ENCODE measurements around the gene ZSWIM4. TPM values are rescaled to one million over a fixed set of nuclear protein-coding genes. Genes with fewer than 3 reads are reported as not detected.
"Not testable (repeated sequence)": the region's sequence is repeated elsewhere in the genome, so short reads cannot be mapped to it uniquely, and the experiment has no call there.

Gene ZSWIM4
- polyA plus RNA-seq, 4 donors = 3.7 to 11.7 (median 6.8) TPM

- peak; percentile 80 to 88 (median 84) for DNase-seq (ENCODE audit: low read depth in 4 of 4, low spot score in 3 of 4)
These were observed 20.7 kb upstream of the ZSWIM4 start, which contains the start of gene C19orf53 for GRCh38 chr19:13774217-13775191. Gene C19orf53 (plus strand): TSS chr19:13774456. CDS start chr19:13774478, 22 bp downstream.

- DNase-seq (ENCODE audit: low read depth in 4 of 4, low spot score in 3 of 4) = no peak
These were observed 16.8 kb upstream of the ZSWIM4 start for GRCh38 chr19:13778398-13778797.

DNA sequence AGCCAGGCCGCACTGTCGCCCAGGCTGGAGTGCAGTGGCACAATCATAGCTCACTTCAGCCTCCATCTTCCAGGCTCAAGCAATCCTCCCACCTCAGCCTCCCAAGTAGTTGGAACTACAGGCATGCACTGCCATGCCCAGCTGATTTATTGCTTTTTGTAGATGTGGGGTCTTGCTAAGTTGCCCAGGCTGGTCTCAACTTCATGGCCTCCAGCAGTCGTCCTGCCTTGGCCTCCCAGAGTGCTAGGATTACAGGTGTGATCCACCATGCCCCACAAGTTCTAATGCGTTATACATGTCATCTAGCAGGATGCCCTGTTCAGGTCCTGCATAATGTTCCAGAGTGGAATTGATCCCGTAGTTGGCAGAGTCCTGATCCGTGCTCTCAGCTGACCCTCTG lies 16.4 kb upstream of the ZSWIM4 start:
- no peak for DNase-seq (ENCODE audit: low read depth in 4 of 4, low spot score in 3 of 4)

DNA sequence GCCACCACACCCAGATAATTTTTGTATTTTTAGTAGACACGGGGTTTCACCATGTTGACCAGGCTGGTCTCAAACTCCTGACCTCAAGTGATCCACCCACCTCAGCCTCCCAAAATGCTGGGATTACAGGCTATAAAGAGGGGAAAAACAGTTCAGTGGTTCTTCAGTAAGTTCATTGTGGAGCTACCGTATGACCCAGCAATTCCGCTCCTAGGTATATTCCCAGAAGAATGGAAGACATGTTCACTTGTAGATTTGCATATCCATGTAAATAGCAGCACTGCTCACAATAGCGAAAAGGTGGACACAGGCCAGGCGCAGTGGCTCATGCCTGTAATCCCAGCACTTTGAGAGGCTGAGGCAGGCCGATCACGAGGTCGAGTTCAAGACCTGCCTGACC lies 15.4 kb upstream of the ZSWIM4 start:
- not testable (repeated sequence) for DNase-seq (ENCODE audit: low read depth in 4 of 4, low spot score in 3 of 4)

GRCh38 chr19:13781547-13781946 lies 13.7 kb upstream of the ZSWIM4 start:
- no peak for DNase-seq (ENCODE audit: low read depth in 4 of 4, low spot score in 3 of 4)

DNA sequence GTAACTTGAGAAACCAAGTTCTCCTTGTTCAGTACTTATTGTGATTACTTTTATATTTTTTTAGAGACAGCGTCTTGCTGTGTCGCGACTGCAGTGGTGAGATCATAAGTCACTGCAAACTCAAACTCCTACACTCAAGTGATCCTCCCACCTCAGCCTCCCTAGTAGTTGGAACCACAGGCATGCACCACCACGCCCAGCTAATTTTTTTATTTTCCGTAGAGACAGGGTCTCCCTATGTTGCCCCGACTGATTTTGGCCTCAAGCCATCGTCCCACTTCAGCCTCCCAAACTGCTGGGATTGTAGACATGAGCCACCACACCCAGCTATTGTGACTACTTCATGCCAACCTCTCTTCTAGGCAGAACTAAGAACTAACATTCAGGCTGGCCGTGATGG lies 12.7 kb upstream of the ZSWIM4 start:
- no peak for DNase-seq (ENCODE audit: low read depth in 4 of 4, low spot score in 3 of 4)

DNA sequence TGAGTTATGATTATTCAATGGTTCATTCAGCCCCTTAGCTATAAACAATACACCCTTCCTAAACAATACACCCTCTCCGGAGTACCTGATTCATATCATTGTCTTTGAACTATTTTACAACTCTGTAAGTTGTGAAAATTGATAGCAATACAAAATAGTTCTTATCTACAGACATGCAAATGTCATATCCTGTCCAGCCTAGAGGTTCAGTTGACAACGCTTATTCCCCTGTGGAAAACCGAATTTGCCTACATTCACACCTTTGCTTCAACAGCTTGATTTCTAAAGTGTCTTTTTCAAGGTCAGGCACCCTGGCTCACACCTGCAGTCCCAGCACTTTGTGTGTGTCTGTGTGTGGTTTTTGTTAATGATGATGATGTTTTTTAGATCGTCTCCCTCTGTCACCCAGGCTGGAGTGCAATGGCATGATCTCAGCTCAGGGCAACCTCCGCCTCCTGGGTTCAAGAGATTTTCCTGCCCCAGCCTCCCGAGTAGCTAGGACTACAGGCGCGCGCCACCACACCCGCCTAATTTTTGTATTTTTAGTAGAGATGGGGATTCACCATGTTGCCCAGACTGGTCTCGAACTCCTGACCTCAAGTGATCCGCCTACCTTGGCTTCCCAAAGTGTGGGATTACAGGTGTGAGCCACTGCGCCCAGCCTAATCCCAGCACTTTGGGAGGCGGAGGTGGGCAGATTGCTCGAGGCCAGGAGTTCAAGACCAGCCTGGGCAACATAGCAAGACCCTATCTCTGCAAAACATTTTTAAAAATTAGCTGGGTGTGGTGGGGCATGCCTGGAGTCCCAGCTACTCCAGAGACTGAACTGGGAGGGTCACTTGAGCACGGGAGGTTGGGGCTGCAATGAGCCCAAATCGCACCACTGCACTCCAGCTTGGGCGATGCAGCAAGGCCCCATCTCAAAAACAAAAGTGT lies 11.4 kb upstream of the ZSWIM4 start:
- no peak for DNase-seq (ENCODE audit: low read depth in 4 of 4, low spot score in 3 of 4)

DNA sequence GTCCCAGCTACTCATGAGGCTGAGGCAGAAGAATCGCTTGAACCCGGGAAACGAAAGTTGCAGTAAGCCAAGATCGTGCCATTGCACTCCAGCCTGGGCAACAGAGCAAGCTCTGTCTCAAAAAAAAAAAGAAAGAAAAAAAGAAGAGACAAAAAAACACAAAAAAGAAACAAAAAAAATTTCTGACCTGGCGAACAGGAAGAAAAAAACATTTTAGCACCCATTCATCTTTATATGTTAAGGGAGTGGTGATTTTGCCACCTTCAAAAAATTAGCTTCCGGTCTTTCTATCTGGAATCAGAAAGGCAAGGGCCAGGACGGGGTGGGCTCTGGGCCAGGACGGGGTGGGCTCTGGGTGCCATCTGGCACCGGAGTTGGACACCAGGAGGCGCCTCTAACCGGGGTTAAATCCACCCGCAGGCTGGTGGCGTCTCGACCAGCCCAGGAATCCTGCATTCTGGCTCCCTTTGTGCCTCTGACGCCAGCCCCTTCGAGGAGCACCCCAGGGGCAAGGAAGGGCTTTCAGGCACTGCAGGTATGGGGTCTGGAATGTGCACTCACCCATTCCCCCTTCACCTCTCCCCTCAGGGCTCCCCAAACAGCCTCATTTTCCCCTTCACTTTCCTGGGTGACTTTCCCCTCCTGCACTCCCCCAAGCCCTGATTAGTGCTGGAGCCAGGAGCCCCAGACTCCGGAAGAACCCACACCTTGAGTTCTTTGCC lies 10.4 kb upstream of the ZSWIM4 start:
- DNase-seq (ENCODE audit: low read depth in 4 of 4, low spot score in 3 of 4) = no peak

GRCh38 chr19:13788991-13789390 lies 6.3 kb upstream of the ZSWIM4 start:
- no peak for DNase-seq (ENCODE audit: low read depth in 4 of 4, low spot score in 3 of 4)

GRCh38 chr19:13790354-13790753 lies 4.9 kb upstream of the ZSWIM4 start:
- no peak for DNase-seq (ENCODE audit: low read depth in 4 of 4, low spot score in 3 of 4)

DNA sequence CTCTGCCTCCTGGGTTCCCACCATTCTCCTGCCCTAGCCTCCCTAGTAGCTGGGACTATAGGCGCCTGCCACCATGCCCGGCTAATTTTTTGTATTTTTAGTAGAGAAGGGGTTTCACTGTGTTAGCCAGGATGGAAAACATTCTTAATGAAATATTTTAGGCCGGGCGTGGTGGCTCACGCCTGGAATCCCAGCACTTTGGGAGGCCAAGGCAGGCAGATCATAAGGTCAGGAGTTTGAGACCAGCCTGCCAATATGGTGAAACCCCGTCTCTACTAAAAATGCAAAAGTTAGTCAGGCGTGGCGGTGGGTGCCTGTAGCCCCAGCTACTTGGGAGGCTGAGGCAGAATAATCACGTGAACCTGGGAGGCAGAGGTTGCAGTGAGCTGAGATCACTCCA lies 1.9 kb upstream of the ZSWIM4 start:
- not testable (repeated sequence) for DNase-seq (ENCODE audit: low read depth in 4 of 4, low spot score in 3 of 4)

- DNase-seq (ENCODE audit: low read depth in 4 of 4, low spot score in 3 of 4) = no peak
These were observed 866 bp upstream of the ZSWIM4 start for GRCh38 chr19:13794398-13794756.

DNA sequence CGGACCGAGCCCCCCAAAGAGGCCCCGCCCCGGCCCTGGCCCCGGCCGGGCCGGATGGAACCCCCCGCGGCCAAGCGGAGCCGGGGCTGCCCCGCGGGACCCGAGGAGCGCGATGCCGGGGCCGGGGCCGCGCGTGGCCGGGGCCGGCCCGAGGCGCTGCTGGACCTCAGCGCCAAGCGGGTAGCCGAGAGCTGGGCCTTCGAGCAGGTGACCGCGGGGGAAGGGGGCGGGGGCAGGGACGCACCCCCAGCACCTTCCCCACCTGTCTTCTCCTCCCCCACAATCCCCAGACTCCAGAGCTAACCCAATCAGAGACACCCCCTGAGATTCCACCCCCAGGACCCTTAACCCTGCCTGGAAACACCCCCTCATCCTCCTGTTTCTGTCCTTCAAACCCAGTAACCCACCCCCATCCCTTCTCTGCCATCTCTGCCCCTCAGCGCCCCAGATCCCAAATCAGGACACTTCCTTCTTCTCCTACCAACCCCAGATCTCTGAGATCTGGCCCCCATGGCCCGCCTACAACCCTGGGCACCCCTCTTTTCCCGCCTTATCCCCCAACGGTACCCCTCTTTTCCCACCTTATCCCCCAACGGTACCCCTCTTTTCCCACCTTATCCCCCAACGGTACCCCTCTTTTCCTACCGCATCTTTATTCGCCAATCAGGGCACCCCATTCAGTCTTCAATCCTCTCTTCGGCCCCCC lies 505 bp downstream of the ZSWIM4 start:
- no peak for DNase-seq (ENCODE audit: low read depth in 4 of 4, low spot score in 3 of 4)

- DNase-seq (ENCODE audit: low read depth in 4 of 4, low spot score in 3 of 4) = no peak
These were observed 1.2 kb downstream of the ZSWIM4 start for GRCh38 chr19:13796301-13797057.

- no peak for DNase-seq (ENCODE audit: low read depth in 4 of 4, low spot score in 3 of 4)
These were observed 1.8 kb downstream of the ZSWIM4 start for GRCh38 chr19:13797058-13797440.

DNA sequence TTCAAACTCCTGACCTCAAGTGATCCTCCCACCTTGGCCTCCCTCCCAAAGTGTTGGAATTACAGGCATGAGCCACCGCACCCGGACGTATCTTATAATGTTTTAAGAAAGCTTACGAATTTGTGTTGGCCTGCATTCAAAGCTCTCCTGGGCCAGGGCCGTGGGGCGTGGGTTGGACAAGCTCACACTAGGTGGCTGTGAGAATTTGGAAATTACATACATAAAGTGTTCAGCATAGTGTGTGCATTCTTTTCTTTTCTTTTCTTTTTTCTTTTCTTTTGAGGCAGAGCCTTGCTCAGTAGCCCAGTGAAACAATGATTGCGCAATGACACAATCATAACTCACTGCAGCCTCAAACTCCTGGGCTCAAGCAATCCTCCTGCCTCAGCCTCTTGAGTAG lies 2.6 kb downstream of the ZSWIM4 start:
- DNase-seq (ENCODE audit: low read depth in 4 of 4, low spot score in 3 of 4) = no peak

- DNase-seq (ENCODE audit: low read depth in 4 of 4, low spot score in 3 of 4) = no peak
These were observed 4.4 kb downstream of the ZSWIM4 start for GRCh38 chr19:13799669-13800068.

GRCh38 chr19:13803038-13803437 lies 7.8 kb downstream of the ZSWIM4 start:
- DNase-seq (ENCODE audit: low read depth in 4 of 4, low spot score in 3 of 4) = no peak
